Stimulated activated CD4-positive, alpha-beta T cell treated with anti-CD3 and anti-CD28 coated beads, Interleukin-1b, Interleukin-23, amount 100 ng/mL, for 48 hours (primary cell): Measurements from ENCODE around the gene PTPRU.

Experiments
- DNase-seq: peaks from one replicate; pipeline ENCODE4 v3.0.0-alpha.2; 2020

The PTPRU gene

GRCh38 chr1:29247571-29248273 lies 11.4 kb downstream of the PTPRU start:
- DNase-seq: no peak

- DNase-seq: no peak
These were observed 12.1 kb downstream of the PTPRU start for GRCh38 chr1:29248409-29248808.

- no peak for DNase-seq
These were observed 12.9 kb downstream of the PTPRU start for GRCh38 chr1:29249170-29249691.

- DNase-seq: no peak
These were observed 13.7 kb downstream of the PTPRU start for GRCh38 chr1:29249951-29250581.

GRCh38 chr1:29251164-29252124 lies 15.1 kb downstream of the PTPRU start:
- DNase-seq: no peak

- no peak for DNase-seq
These were observed 16.9 kb downstream of the PTPRU start for GRCh38 chr1:29253180-29253579.

GRCh38 chr1:29254346-29254745 lies 18.0 kb downstream of the PTPRU start:
- no peak for DNase-seq

- DNase-seq: no peak
These were observed 18.9 kb downstream of the PTPRU start for GRCh38 chr1:29255134-29255666.

- DNase-seq: no peak
These were observed 20.1 kb downstream of the PTPRU start for GRCh38 chr1:29256394-29256793.

- DNase-seq: no peak
These were observed 20.9 kb downstream of the PTPRU start for GRCh38 chr1:29256979-29257804.

- no peak for DNase-seq
These were observed 22.1 kb downstream of the PTPRU start for GRCh38 chr1:29258189-29258975.

GRCh38 chr1:29258976-29259801 lies 22.9 kb downstream of the PTPRU start:
- no peak for DNase-seq

GRCh38 chr1:29259802-29260441 lies 23.6 kb downstream of the PTPRU start:
- DNase-seq: peak; percentile 26

- no peak for DNase-seq
These were observed 24.2 kb downstream of the PTPRU start for GRCh38 chr1:29260531-29260930.

GRCh38 chr1:29264773-29265389 lies 28.6 kb downstream of the PTPRU start:
- DNase-seq: no peak

- no peak for DNase-seq
These were observed 30.6 kb downstream of the PTPRU start for GRCh38 chr1:29266912-29267311.

- no peak for DNase-seq
These were observed 31.2 kb downstream of the PTPRU start for GRCh38 chr1:29267321-29268070.

- DNase-seq: no peak
These were observed 33.1 kb downstream of the PTPRU start for GRCh38 chr1:29269382-29269781.
